Stimulated activated CD8-positive, alpha-beta memory T cell treated with anti-CD3 and anti-CD28 coated beads, Interleukin-7, amount 100 ng/mL, for 1 hour (primary cell): ENCODE measurements around the gene SKIC8.

Experiments
- DNase-seq, 2 donors: peaks; one replicate each; pipeline ENCODE4 v3.0.0-alpha.2; 2020; ENCODE audit warnings: low read depth in 2 of 2

Gene SKIC8

DNA sequence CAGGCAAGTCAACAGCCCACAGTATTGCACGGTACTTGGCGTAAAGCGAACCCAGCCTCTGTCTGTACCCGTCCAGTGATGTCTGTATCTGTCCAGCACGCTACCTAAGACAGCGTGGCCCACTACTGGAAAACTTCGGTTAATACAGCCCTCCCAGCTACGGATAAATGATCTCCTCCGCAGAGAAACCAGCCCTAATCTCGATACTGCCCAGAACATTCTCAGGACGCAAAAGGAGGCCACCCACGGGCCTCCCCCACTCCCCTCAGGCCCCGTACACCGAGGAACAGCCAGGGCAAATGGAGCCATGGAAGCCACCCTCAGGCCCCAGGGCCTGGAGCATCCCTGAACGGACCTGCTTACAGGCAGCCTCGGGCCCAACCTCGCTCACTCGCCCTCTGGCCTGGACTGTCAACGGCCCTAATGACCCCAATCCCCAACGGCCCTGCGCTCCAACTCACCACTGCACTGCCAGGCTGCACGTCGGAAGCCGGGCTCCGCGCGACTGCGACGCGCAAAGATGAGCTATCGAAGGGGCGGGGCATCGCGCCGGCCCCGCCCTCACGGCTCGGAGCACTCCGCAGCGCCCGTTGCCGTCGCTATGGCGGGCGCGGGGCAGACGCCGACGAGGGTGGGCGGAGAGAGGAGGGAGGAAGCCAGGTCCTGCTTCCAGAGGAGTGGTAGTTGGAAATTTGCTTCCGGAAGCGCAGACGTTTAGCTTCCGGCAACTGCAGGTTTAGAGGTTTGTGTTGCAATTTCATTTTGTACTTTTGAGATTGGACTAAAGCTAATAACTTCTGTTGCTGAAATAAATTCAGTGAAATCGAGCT lies at the start of gene SKIC8:
TSS of gene SKIC8 (minus strand) at position 509 of the 830 bp plus-strand sequence. CDS start 3,923 bp downstream, outside the sequence.
- DNase-seq: peak; percentile 77 to 78

DNA sequence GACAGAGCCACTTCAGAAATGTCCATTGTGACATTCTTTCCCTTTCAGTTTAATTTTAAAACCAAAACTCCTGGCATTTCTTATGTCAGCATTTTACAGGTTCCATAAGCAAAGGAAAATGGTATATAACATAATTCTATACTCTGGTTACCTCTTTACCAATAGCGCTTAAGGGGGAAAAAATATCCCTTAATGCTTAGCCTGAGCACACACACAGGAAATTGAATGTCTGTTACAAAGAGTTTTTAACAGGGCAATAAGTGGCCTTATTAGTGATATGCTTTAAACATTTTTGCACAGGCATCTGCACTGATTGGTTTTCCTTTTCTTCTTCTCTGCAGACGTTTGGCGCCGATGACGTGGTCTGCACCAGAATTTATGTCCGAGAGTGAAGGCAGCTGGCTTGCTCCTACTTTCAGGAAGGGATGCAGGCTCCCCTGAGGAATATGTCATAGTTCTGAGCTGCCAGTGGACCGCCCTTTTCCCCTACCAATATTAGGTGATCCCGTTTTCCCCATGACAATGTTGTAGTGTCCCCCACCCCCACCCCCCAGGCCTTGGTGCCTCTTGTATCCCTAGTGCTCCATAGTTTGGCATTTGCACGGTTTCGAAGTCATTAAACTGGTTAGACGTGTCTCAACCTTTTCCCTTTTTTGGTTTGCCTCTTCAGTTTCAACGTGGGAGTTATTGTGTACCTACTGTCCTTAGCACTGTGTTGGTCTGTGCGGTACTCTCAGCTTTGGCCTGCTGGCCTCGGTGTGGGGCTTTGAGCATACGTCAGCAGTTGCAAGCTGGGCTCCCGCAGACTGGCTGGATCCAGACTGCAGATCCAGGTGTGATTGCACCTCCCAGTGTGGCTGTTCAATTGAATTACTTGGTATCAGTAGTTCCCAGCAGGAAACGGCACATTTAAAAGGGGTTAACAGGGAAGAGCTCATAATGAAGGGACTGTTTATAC lies 48.5 kb upstream of the SKIC8 start:
- no peak for DNase-seq

DNA sequence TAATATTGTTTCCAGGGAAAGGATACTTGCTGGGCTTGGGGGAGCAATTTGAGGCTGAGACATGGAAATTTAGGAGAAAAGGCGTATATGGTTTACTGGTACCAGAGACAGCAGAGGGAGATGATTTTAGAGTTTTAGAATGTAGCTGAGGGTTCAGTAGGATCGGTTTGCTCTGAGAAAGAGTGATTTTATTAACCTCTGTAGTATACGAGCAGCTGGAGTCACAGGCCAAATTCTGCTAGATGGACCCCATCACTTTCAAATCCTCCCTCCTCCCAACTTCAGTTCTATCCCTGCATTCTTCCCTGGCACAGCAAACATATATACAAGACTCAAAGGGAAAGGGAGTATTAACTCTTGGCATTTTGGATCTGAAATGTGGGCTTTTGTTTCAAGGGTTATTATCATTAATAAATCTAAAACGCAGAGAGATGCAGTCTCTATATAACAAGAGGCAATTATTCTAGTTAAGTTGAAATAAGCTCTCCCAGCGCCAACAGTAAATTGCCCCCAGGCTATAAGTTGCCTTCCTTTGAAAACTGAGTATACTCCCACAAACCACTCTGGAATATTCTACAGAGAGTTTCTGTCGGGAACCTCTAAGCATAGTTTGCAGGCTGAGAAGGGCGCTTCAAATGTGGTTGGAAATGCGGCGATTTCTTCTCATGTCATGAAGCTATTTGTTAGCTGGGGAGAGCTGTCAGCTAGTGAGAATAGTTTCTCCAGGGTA lies 46.2 kb upstream of the SKIC8 start:
- DNase-seq: no peak

DNA sequence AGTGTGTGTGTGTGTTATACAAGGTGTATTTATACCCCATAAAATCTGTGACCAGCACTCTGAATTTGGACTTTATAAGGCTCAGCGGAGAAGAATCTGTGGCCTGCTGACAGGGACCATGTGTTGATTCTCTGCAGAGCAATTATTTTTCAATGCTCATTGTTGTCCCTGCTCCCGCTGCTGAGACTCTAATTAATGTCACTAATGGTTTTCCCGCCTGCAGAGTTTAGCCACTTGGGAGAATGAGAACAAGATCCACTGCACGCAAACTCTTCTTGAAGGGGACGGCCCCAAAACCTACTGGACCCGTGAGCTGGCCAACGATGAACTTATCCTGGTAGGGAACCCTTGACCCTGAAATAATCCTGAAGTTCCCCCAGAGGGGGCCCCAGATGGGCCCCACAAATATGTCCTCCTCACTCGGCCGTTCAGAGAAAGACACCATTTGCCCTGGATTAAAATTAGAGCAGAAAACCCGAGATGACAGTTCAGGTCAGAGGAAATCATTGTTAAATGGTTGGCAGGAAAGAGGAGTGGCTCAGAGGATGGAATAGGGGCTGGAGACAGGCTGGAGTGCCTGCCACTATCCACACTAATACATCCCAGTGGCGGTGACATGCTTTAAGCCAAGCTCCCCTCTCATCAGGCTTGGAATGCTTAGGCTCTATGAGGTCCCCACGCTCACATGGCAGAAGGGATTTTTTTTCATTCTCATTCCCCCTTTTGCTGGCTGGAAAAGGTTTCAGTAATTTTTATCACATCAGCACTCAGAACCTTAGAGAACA lies 44.1 kb upstream of the SKIC8 start:
- DNase-seq: no peak

DNA sequence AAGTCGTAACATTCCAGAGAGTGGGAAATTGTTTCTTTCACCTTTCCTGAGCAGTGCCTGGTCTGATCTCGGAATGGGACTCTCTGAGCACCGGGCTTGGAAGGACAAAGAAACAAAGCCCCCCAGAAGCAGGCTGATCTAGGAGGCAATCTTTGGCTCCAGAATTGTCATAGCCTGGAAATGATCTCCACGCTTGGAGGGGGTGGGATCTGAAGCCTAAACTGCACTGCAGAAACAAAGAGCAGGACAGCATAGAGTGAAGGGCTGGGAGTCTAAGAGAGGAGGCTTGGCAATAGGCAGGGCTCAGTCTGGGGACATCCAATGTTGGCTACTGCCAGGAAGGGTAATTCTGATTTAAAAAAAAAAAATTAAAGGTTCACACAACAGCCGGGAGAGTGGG lies 42.6 kb upstream of the SKIC8 start:
- no peak for DNase-seq

DNA sequence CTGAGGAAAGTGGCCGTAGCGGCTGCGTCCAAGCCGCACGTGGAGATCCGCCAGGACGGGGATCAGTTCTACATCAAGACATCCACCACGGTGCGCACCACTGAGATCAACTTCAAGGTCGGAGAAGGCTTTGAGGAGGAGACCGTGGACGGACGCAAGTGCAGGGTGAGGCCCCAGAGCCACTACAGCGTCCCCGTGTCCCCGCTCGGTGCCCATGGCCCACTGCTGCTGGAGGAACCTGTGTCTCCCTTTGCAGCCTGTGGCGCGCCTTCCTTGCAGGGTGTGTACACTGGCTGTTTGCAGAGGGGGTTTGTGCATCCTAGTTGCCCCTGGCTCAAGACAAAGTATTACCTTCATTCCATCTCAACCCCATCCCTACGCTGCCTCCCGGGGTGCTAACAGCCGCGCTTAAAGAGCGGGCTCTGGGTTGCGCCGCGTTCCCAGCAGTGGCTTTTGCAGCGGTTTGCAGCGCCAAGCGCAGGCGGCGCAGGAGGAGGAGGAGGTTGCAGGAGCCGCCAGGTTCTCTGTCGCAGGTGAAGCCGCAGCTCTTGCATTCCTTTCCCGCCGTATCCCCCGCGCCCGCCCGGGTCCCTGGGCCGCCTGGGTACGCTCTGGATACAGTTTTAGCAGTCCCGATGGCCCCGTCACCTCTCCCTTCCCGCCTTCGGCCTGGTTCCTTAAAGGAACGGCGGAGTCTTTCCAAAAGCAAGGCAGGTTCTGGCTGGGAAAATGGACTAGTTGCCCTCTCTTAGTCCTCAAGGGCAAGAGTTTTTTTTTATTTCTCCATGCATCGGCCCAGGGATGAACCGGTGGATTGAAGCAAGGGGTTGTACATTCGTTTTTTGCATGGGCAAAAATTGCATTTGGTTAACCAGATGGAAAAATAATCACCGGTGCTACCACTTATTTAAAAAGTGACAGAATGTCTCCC lies 41.9 kb upstream of the SKIC8 start:
- DNase-seq: no peak

DNA sequence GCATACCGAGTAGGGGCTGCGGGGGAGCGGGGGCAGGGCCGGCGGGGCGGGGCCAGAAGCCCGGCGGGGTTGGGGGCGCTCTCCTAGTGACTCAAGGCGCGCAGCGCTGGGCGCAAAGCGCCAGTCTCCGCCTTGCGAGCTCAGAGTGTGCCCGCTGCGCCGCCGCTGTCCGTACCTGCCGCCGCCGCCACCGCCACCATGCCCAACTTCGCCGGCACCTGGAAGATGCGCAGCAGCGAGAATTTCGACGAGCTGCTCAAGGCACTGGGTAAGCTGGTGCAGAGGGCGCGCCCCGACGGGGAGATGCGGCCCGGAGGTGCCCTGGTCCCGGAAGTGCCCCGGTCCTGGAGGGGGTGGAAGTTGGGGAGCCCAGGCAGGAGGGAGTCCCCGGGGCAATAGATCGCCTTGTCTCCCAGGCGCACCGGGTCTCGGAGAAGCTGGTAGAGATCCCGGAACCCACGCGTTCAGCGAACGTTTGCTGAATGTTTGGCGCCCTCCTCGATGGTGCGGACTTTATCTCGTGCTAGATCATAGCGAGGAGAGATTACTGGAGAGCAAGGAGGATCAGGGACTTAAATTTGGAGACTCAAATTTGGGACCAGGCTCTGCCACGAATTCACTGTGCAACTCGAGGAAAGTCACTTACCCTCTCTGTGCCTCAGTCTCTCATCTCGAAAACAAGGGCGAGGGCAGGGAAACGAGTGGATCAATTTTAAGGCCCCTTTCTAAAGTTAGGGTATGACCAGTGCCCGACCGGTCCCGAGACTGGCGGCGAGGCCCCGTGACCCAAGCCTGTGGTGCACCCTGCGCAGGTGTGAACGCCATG lies 41.0 kb upstream of the SKIC8 start, which contains the start of gene CRABP1:
TSS of gene CRABP1 (plus strand) at position 123 of the 826 bp plus-strand sequence. CDS start at position 199, 76 bp downstream.
- no peak for DNase-seq

DNA sequence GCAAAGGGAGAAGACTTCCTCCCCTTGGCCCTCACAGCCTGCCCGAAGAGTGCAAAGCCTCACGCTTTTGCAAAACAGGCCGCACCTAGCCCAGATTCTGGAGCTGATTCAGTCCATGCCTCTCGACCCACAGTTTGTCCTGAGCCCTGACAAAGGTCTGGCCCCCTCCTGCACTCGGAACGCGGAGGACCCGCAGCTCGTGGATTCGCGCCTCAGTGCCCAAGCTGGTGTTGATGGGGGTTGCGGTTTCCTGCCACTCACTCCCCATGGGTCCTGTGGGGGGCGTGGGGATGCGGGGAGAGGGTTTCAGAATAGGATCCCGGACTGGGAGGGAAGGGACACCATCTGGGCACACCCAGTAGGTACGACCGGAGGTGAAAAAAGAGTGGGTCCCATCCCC lies 40.1 kb upstream of the SKIC8 start:
- DNase-seq: no peak

DNA sequence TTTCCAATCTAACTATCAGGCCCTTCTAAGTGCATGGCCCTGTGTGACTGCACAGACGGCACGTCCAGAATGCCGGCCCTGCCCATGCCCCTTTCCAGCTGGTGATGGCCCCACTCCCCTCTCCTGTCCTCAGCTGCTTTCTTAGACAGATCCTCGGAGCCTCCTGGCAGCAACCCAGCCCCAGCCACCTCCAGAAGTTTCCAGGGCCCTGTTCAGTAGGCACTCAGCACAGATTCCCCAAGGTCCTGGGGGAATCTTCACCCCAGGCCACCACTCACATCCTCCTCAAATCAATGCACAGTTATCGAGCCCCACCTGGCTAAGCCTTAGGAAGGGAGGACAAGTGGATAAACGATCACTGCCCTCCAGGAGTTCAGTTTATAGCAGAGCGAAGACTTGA lies 39.4 kb upstream of the SKIC8 start:
- no peak for DNase-seq

DNA sequence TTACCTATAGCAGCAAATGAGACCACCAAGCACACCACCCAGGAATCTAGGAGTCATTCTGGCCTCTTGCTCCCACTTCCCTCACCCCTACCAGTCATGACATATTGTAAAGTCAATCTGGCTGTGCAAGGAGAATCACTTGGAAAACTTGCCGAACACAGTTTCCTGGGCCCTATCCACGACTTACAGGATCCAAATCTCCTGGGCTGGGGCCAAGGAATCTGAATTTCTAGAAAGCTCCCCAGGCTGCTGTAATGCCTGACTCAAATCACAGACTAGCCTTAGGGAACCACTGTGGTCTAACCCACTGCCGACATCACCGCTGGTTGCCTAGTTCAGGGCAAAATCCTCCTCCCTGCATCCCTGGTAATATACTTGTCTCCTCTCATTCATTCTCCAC lies 36.6 kb upstream of the SKIC8 start:
- DNase-seq: no peak

DNA sequence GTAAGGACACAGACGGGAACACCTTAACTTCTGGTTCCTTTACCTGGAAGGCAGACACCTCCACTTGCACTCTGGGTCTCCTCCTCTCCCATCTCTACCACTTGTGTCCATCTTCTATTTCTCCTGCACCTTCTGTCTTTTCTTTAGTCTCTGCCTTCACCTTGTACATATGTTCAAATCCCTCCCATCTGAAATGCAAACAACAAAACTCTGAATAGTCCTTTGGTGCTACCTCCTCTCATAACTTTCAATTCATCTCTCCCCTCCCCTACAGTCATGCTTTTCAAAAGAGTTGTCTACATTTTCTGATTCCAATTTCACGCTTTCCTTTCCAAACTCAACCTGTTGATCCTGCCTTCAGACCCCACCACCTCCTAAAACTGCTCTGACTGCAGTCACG lies 35.4 kb upstream of the SKIC8 start:
- no peak for DNase-seq

DNA sequence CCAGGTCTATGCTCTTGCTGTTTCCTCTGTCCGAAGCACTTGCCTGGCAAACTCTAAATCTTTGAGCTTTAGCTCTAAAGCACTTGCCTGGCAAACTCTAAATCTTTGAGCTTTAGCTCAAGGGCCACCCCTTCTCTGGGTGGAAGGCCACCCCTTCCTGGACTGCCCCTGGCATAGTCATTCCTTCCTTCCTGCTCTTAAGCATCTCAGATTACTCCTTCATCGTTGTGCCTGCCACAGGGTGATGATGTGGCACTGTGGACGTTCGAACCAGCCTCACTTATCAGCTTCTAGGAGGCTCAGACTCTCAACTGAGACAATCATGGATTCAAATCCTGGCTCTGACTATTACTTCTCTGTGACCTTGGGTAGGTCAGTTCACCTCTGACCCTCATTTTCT lies 30.2 kb upstream of the SKIC8 start:
- no peak for DNase-seq

DNA sequence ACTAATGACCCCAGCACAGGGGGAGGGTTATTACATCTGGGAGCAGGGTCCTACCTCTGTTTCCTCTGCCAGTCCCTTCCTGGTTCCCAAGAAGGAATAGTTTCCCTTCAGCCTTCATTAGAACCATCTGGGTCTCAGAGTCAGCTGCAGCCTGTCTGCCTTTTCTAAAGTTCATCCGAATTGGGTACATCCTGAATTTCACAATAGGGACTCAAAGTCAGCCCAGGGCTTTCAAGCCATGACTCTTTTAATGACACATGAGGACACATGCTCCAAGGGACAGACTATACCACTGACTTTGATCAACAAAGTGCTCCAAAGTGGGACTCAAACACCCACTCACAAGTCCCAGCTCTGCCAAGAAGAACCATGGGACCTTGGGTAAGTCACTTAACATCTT lies 28.1 kb upstream of the SKIC8 start:
- DNase-seq: no peak

DNA sequence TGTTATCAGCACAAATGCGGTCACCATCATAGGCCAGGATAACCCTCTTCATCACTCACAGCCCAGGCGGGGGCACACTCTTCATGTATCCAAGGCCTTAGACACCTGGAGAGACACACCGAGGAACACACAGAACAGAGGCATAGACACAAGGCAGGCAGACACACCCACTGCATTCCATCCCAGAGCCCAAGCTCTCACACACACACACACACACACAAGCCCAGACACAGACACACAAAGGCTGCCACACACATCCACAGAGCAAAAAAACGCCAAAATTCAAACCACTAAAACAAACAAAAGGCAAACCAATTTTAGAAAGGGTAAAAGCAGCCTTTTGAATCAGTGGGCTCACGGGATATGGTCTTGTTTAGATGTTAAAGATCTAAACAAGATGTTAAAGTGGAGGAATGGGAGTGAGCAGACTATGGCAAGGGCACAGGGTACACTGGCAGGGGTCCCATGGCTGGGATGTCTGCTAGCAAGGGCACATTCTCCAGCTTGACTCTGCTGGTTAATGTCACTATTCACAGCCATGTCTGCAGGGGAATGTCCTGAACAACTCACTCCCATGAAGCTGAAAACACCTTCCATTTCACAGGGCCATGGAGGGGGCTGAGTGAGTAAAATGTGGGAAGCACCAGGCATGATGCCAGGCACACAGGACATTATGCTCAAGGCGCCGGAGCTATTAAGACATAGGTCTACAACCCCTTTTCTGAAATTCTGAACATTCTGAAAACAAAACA lies 25.9 kb upstream of the SKIC8 start:
- no peak for DNase-seq

DNA sequence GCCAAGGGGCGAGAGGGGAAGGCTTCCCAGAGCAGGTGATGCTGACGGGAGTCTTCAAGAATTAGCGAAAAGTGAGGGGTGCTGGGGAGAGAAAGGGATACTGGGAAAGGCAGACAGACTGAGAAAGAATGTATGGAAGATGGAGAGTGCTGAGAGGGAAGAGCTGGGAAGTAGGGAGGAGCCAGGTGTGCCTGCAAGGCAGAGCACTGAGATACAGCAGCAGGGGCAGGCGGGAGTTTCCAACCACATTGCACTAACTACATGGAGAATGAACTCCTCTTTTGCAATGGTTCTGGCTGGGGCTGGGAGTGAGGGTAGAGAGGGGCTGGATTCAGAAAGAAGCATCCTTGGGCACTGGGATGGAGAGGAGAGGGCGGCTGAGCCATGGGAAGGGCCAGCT lies 24.7 kb upstream of the SKIC8 start:
- no peak for DNase-seq

DNA sequence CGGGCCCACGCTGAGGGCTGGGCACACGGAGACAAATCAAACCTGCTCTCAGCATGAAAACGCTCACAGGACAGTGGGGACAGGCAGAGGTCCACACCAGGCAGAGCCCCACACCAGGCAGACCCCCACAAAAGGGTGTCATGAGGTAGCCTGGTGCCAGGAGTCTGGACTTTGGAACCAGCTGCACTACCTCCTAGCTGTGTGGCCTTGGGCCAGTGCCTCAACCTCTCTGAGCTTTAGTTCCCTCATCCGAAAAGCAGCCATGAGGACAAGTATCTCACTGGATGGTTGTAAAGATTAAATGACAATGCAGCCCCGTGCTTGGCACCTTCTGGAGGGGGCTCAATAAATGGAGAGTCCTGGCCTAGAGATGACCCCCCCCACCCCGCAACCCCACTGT lies 24.3 kb upstream of the SKIC8 start:
- DNase-seq: no peak

DNA sequence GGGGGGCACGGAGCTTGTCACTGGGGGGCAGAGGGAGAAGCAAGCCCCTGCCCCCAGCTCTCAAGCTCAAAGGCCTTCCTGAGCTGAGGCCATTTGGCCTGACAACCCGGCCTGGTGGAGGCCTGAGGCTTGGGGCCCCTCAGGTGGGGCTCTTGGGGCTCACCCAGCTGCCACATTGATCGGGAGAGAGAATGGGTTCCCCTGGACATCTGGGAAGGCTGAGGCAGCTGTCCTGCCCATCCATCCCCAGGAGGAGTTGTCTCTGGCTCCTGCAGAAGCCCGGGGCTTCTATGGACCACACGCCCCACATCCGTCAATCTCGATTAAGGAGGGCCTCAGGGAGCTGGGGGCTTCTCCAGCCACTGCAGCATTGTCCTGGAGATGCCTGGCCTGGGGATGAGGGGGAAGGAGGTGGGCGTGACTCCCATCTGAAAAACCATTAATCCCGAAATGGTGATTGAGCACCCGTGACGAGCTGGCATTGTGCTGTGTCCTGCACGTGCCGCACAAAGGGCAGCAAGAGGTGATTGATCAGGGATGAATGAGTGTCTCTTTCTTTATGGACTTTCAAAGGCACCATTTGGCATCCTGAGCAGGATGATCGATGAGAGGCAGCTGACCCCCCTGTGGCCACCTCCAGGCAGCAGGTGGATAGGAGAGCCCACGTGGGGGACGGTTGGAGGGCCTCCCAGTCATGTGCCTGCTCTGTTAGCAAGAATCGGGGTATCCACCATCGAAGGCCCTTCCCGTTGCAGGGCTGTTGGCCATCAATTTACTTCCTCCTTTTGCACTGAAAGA lies 23.5 kb upstream of the SKIC8 start:
- no peak for DNase-seq

DNA sequence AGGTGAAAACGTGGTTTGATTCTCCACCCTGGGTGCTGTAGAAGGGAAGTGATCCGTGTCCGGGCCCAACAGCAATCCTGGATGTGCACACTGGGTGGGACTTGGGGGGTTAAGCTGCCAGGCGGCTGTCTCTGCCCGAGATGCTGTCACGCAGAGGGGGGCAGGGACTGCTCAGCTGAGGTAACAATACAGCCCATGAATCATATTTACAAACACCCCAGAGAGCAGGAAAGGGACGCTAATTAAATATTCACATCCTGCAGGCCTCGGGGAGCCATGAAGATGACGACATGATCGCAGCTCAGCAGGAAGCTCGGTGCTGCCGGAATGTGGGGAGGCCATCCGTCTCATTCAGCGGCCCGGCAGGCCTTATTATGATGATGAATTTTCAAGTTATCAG lies 22.8 kb upstream of the SKIC8 start:
- DNase-seq: no peak
